ENCODE data around the gene RPLP2.
A peak's percentile ranks its signal among the peaks of the same experiment; 100 is the strongest.

RPLP2 gene

DNA sequence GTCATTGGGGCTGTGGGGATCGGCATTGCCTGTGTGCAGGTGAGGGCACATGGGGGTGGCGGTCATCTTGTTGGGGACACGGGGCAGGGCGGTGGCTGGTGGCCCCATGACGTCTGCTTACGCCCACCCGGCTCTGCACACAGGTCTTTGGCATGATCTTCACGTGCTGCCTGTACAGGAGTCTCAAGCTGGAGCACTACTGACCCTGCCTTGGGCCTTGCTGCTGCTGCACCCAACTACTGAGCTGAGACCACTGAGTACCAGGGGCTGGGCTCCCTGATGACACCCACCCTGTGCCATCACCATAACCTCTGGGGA, 28.2 kb downstream of the RPLP2 start:
- DNase-seq = no peak

DNA sequence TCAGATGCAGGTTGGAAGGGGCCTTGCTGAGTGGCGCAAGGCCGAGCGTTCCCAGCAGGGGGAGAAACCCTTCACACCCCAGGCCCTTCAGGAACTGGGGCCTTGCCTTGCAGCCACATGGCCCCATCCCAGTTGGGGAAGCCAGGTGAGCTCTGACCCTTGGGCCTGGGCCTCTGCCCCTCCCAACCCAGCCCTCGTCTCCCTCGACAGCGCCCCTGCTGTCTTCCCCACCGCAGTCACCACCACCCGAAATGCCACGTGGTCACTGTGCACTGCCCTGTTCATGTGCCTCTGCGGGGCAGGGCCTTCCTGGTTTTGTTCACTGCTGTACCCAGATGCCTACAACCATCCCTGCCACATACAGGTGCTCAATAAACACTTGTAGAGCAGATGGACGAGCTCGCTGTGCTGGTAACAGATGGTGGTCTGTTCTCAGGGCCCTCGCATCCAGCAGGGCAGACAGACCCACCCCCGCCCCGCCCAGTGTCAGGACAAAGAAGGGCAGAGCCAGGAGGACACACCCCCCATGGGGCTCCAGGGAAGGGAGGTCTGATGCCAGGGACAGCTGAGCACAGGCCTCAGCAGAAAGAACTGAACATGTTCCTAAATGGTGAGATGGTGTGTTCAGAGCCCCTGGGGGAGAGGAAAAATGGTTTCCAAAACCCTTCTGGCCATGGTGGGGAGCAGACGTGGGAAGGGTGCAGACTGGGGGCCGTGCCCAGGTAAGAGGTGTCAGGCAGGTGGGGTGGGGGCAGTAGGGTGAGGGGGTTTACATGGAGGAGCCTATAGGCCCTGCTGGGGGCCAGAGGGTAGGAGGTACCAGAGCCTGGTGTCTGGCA, 28.9 kb downstream of the RPLP2 start:
- no peak for DNase-seq

DNA sequence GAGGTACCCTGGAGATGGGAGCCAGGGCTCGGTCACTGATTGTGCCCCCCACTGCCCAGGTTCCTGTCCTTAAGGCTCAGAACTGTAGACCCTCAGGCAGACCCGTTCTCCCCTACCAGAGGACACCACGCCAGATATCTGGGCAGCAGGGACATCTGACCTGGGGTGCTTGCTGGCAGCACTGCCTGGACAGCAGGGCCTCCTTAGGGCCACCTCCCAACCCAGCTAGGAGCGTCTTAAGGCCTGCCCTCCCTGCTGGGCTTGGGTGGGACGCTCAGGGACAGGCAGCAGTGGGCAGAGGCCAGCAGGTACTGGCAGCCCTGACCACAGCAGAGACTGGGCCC, 29.5 kb downstream of the RPLP2 start:
- DNase-seq = no peak

DNA sequence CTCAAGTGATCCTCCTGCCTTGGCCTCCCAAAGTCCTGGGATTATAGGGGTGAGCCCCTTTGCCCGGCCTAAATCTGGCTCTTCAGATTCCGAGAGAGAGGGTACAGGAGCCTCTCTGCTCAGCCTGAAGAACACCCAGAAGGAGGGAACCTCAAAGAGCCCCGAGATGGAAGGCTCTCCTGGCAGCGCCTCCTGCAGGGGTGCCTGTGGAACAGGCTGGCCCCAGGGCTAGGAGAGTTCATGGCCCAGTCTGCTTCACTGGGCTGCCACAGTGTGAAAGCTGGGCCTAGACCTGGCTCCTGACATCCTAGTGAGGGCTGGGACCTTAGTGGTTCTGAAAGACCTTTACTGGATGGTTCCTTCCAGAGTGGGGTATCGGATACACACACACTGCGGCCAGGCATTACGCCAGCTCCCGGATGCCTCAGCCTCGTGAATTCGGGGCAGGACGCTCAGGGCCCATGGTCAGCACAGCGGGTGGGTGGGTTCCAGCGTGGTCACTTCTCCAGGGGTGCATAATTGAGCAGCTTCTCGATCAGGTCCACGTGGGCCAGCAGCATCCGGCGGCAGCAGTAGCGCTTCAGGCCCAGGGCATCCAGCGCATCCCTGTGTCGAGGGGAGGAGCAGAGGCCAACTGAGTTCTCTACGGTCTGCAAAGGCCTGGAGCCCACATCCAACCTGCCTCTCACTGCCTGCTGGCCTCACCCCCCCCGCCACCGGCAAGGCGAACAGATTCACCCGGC, 30.3 kb downstream of the RPLP2 start:
- no peak for DNase-seq

DNA sequence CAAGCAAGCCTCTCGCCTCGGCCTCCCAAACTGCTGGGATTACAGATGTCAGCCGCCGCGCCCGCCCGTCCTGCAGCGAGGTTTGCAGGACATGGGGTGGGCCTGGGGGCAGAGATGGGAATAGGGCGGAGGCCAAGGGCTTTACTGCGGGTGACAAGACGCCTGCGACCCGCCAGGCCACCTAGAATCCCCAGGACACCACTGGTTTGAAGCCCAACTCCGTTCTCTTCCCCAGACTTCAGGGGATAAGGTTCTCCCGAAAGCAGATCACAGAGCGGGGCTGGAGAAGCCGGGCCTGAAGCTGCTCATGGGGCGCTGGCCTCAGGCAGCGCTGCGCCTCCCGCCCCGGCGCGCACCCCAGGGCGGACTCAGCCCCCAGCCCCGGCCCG, 32.2 kb downstream of the RPLP2 start:
- DNase-seq = no peak

DNA sequence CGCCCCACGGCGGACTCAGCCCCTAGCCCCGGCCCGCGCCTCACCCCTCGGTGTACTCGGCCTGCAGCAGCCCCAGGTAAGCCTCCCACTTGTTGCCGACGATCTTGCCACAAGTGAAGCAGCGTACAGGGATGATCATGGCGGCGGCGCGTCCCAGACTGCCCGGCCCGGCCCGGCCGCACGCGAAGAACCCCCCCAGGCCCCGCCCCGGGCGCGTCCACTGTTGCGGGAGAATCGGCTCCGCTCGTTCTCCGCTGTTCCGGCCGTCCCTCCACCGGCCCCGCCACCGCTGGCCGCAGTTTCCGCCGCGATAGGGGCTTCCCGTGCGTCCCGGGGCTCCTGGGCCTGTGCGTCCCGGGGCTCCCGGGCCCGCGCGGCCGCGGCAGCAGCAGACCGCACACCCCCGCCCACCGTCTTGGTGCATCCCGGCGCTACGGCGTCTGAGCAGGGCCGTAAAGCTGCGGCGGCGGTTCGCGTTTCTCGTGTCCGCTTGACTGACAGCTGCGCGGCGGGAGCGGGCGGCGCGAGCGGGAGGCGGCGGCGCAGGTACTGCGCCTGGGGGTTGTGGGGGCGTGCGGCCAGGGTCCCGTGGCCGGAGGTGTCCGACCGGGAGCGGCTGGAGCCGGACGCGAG, 32.7 kb downstream of the RPLP2 start, which contains the start of the genes POLR2L and TSPAN4:
Gene POLR2L (minus strand): TSS at position 160 of the 633 bp plus-strand sequence. CDS start 21 bp downstream, at position 139.
Gene TSPAN4 (plus strand): TSS at position 483 of the 633 bp plus-strand sequence. CDS start 7,453 bp downstream, outside the sequence.
- peak; percentile 74 to 89 for DNase-seq

DNA sequence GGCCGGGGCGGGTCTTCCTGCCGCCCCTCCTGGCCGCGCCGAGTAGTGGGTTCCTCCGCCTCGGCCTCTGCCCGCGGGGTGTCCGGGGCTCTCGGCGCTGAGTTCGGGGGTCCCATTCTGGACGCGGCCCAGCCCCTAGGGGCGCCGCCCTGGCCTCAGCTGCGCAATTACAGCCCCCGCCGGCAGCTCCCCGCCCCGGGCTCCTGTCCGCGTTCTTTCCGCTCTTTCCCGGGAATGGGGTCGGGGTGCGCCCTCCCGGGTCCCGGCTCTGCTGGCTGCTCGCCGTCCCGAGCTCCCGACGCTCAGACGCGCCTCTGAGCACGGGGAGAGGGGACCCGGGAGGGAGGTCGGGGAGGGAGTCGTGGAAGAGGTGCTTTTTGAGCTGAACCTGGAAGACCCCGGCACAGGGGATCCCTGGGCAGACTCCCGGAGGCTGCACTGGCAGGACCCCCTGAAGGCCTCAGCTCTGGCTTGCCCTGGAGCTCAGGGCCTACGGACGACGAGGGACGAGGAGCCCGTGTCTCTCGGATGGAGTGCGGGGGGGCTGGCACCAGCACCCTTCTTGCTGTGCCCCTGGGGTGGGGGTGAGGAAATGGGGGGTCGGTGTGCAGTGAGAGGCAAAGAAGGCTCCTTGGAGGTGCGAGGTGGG, 33.4 kb downstream of the RPLP2 start:
- no peak for DNase-seq

DNA sequence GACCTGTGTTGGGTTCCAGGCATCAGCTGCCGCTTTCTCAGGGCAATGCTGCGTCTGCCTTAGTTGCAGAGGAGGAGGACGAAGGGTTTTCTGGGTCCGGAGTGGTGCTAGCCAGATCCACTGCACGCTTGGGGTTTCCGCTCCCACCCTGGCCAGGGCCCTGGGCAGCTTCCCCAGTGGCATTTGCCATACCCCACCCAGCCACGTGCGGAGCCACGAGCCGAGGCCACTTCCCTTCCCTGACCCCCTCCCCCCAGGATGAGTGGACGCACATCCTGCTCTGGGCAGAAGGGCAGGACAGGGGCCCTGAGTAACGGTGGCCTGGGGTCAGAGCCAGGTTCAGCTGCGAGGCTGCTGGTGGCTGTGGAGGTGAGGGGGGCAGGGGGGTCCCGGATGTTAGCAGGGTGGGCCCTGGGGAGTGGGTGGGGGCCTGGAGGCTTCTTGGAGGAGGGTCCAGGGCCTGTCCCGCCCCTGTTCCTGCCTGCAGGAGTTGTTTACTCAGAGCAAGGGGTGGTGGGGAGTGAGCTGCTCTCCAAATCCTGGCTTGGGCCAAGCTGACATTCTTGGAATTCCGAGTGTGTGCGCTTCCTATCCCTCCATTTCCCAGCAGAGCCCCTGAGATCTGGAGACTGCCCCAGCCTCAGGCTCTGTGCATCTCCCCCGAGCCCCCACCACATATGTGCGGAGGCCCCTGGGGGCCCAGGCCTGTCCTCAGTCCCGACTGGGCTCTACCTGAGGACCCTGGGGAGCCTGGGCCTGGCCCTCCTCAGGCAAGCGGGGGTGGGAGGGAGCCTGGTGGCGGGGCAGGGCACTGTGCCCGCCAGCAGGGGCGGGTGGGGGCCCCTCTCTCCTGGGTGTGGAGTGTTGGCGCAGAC, 34.3 kb downstream of the RPLP2 start:
- DNase-seq = no peak

DNA sequence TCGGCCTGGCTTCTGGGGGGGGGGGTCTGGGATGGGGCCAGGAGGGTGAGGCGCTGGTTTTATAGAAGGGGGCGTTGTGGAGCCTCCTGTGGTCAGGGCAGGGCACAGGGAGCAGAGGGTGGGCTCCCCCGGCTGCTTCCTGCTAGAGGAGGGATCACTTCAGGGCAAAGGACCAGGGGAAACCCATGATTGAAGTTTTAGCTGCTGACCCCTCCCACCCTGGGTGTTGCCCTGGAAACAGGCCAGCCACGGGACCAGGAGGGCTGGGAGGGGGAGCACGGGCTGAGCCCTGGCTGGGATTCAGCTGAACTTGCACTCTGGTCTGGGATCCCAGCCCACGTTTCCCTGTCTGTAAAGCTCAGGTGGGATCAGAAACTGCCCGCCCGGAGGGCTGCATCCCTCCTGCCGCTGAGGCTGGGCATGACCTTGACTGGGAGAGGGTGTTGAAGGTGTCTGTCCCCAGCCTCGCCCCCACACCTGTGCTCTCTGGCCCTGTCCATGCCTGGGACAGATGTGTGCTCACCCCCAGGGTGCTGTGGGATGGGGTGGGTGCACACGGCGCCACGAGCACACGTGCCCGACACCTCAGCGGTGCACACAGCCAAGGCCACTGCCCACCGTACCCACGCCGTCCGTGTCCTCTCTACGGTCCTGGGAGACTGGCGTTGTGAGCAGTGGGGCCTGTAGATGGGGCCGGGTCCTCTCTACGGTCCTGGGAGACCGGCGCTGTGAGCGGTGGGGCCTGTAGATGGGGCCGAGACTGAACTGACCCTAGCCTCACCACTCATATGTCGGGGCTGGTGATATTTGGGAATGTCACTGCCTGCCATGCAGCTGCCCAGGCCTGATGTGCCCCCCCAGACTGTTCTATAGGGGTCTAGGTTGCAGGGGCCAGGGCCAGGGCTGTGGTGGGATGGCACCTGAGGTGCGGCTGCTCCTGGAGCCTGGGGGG, 35.2 kb downstream of the RPLP2 start:
- DNase-seq = no peak

DNA sequence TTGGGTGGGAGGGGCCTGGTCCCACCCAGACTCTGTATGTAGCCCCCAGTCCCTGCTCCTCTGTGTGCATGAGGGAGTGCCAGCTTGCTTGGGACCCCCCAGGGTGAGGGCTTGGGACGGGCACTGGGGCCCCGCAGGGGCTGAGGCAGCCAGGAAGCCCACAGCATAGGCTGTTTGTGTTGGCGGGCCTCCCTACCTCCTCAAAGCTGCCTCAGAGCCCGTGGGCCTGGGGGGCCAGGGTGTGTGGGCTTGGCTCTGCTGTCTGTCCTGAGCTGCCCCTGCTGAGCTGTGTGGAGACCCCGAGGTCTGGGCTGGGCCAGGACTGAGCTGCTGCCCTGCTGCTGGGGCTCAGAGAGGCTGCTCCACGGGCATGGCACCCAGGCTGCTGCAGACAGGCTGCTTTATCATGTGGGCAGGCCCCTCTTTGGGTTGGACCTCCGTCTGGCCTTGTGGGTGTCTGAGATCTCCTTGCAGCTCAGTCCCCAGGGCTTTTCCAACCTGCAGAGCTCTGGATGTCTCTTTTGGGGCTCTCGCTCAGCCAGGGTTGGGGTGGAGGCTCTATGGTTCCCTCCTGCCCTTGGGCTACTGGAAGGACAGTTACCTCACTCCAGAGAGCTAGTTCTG, 36.2 kb downstream of the RPLP2 start:
- DNase-seq = no peak

DNA sequence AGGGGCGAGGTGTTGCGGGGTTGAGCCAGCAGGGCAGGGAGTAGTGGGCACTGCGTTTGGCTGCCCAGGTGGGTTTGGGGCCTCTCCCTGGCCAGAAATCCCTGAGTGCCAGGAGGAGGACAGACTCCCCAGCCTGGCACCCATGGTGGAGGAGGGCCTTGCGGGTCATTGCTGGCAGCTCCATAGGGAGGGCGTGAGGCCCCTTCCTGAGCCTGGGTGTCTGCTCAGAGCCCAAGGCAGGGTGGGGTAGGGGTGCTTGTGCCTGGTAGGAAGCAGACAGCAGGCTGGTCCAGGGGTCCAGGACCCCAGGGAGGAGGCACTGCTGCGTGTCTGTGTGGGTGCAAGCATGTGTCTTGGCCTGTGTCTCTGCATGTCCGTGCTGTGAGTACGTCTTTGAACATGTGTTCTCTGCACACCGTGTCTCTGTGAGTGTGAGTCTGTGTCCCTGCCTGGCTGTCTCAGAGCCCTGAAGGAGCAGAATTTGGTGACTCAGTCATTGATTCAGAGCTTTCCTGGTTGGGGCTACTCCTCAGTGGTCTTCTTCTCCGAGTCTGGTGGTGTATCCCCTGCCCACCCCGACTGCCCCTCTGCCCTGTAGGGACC, 36.8 kb downstream of the RPLP2 start:
- no peak for DNase-seq

DNA sequence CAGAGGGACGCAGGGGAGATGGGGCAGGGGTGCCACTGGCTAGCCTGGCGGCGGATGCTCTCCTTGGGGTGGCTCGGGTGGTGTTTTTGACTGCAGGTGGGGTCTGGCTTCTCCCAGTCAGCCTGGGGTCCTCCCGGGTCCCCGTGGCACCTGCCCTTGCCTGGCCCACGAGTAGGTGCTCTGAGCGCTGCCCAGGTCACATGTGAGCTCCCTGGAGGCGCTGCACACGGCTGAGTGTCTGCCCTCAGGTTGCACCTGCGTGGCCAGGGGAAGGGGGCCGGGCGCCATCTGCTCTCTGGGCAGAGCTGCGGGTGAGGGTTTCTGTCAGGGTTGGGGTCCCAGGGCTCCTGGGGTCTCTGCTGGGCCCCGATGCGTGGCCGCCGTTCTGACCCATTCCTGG, 38.1 kb downstream of the RPLP2 start:
- DNase-seq = no peak

DNA sequence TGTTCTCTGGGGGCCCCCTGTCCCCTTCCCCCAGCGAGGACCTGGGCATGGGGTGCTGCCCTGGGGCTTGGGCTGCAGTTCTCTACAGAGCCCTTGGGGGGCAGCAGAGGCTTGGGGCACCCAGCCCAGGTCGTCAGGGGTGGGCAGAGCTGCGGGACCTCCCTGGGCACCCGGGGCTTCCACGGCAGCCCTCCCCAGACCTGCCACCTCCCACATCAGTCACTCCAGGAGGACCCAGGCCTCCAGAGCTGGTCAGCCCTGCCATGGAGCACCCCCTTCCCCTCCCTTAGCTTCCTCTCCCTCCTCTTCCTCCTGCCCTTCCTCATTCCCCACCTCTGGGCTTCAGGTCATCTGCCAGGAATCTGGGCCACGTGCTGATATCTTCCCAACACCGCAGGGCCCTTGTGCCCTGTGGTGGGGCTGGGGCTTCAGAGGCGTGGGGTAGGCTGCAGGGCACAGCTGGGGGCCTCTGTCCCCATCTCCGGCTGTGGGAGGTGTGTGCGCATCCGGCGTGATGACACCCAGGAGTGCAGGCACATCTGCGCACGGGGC, 38.7 kb downstream of the RPLP2 start:
- no peak for DNase-seq

DNA sequence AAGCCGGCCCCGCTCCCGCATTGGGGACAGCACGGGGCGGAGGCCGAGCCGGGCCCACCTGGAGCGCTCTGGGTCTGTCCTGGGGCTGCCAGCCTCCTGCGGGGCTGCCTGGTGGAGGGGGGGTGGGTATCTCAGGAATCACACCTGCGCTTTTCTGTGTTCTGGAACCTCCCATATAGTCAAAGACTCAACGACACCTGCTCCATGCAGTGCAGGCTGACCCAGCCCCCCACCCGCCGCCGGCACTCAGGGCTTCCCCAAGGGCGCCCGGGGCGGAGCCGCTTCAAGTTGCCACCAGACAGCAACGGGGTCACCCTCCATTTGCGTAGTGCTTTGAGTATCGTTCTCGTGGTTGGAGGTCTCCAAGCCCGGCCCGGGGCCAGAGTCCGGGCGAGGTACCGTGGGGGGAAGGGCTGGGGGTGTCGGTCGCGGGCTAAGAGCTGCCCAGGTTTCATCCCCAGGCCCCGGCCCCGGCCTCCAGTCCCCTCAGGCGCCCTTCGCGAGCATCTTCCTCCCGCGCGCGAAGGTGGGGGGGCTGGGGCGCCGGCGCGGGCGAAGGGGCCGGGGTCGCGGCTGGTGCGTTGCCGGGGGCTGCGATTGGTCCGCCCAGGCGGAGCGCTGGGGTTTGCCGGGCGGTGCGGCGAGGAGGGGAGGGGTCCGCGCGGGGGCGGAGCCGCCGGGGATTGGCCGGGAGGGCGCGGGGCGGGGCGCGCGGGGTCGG, 39.5 kb downstream of the RPLP2 start:
- DNase-seq = no peak

DNA sequence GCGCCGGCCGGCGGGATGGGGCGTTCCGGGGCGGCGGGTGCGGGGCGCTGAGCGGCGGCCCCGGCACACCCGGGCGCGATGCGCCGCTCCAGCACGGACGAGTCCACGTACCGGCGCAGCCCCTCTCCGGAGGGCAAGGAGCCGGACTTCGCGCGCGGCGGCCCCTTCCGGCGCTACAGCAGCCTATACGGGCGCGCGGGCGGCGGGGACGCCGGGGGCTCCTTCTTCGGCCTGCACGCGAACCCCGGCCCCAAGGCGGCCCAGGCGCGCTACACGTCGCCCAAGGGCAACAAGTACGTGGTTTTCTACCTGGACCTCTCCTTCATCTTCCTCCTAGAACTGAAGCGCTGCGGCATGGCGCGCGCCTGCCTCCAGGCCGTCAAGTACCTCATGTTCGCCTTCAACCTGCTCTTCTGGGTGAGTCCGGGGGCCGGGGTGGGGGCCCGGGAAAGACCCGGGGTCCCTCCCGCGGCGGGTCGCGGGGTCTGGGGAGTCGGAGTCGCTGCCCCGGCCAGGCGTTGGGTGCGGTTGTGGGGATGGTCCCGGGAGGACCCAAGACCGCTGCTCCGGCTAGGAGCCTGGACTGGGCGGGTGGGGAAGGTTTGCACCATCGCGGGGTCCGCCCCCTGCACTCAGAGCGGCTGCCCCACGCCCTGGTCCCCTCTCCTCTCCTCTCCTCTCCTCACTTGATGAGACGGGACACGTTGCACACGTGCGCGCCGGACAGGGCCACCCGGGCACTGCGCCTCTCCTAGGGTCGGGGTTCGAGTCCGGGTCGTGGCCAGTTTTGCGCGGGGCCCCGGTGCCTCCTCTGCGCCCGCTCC, 40.4 kb downstream of the RPLP2 start:
- DNase-seq = no peak

DNA sequence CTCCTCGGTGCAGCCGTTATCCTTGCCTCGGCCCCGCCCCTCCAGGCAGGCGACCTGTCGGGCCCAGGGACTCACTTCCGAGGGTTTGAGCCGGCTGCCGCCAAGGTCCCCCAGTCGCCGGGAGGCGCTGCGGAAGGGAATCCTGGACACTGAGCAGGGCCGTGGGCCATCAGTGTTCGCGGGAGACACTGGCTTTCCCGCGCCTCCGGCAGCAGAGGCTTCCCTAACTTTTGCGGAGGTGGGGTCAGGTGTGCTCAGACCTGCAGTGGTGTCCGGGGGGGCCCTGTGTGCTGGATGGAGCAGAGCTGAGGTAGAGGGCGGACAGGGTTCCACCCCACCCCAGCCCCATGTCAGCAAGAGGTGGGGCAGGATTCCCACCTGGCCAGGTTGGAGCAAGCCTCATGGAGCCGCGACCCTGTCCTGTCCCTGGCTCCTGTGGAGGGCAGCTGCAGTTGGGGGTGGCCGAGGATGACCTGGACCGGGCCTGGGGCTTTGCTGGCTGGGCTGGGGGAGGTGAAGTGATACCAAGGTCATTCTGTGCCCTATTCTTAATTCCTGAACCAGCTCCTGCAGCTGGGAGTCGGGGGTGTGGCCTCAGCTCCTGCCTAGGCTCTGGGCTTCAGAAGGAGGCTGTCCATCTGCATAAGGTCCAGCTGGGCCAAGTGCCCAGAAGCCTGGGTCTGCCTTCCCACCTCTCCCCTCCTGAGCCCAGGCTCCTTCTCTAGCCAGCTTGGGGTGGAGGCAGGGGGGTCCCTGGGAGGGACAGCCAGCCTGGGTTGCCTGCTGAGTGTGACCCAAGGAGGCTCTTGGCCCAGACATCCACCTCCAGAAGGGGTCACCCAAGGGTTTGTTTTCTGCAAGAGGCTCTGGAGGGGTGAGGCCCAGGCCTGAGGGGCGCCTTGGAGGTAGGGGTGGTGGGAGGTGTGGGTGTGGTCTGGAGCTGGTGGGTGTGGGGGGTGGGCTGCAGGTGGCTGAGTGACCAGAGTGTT, 41.3 kb downstream of the RPLP2 start:
- DNase-seq = no peak

DNA sequence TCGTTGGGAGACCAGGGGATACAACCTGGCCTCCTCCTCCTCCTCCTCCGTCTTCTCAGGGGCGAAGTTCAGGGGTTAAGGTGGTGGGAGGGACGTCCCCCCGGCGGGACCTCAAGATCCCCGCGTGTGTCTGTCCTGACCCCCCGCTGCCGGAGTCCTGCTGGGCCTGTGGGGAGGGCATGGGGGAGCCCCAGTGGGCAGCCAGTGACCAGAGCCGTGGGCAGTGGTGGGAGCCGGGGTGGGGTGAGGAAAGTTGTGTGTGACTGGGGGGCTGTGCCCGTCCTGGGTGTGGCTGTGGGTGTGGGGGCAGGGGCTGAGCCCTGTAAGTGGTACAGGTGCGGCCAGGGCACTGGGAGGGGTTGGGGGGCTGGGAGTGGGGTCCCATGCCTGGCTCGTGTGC, 43.0 kb downstream of the RPLP2 start:
- DNase-seq = no peak

Measured in hippocampal formation (tissue), 2 donors.